H7 (cell line): ENCODE data around the gene ZNF470. TPM values are rescaled to one million over a fixed set of nuclear protein-coding genes. Genes with fewer than 3 reads are reported as not detected.

ENCODE experiments used
- DNase-seq: peaks from one replicate; pipeline ENCODE4 v3.0.0; 2012
- H3K27me3 ChIP-seq: 2 replicates; pipeline ENCODE4 v1.6.0; 2011; ENCODE audit warnings: mild to moderate bottlenecking, low read length; ENCODE audit not compliant: control insufficient read depth, insufficient read depth
- H3K36me3 ChIP-seq: replicated peaks from 2 replicates; pipeline ENCODE4 v1.5.1; 2011; ENCODE audit warnings: low read length; ENCODE audit not compliant: control insufficient read depth, insufficient read depth
- H3K4me3 ChIP-seq: 2 replicates; pipeline ENCODE4 v1.5.1; 2011; ENCODE audit warnings: low read depth, mild to moderate bottlenecking, control low read depth, low read length, moderate library complexity; ENCODE audit not compliant: insufficient read depth
- total RNA-seq: library from RNA; depleted of rRNA; stranded (reverse); fragments of >200 nt; shearing (Covaris generic); gene quantifications from 2 replicates; pipeline ENCODE4 v1.2.3, GENCODE V29; 2014

ZNF470 gene
- total RNA-seq, 1 experiment from 2014 or later = 1.4 TPM

DNA sequence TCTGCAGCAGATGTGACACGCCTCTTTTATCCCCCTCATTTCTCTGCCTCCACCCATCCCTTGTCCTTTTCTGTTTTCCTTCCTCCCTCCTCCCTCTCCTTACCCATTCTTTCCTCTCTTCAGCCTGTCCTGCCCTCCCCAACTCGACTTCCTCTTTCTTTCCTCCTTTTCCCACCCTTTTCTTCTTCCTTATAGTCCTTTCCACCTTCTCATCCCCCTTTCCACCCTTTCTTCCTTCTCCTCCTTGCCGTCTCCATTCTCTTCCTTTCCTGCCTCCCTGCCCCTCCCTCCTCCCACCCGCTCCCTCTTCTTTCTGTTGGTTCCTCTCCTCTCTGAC, 27.1 kb downstream of the ZNF470 start:
- Histone ChIP-seq H3K27me3 (no peaks in the 10 kb centered on the region), H3K4me3 (peak overlapping the region; percentile 80; the same call in 1 of the 2 replicates), H3K36me3 (no peaks in the 10 kb centered on the region)
- DNase-seq = no peak

DNA sequence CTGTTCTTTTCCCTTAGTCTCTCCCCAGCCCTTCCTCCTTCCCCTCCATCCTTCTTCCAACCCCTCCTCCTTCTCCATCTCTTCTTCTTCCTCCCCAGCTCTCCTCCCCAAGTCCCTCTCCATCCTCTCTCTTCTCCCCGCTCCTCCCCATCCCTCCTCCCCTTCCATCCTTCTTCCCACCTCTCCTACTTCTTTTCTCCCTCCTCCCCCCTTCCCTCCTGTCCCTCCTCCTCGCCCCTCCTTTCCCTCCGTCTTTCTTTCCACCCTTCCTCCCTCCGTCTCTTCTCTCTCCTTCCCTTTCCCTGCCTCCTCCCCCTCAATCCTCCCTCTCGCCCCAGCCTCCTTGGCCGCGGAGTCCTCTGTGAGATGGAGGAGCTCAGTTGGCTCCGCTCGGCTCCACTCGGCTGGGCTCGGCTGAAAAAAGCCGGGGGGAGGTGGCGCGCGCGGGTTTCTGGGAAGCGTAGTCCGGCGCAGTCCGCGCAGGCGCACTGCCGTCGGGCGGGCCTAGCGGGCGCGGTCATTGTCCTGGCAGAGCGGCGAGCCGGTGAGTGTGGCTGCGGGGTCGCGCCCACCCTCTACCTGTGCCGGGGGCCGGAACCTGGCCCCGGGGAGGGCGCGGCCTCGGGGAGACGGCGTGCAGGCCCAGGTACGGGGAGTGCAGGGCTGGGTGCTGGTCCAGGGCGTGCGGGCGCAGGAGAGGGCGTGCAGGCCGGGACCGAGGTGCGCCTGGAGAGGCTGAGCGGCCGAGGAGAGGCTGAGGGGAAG, 27.7 kb downstream of the ZNF470 start, which contains the start of gene ZNF71:
ZNF71 (plus strand) TSS at position 520 of the 765 bp plus-strand sequence. CDS start 6,257 bp downstream, outside the sequence.
- peak within 1 kb of the TSS; percentile 80 for H3K4me3 ChIP-seq
- H3K36me3 ChIP-seq = no peaks in the 10 kb centered on the region
- DNase-seq = peak; percentile 98
- no peaks in the 10 kb centered on the region for H3K27me3 ChIP-seq

DNA sequence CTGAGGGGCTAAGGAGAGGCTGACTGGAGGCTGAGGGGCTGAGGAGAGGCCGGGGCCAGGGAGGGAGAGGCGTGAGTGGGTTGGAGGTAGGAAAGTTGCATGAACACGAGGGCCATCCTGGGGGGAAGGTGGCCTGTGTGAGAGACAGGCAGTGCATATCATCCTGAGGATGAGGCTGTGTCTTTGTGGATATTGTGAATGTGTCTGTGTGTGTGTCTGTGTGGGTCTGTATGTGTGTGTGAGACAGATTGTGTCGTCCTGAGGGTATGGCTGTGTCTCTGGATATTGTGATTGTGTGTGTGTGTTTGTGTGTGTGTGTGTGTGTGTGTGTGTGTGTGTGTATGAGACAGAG, 28.3 kb downstream of the ZNF470 start:
- Histone ChIP-seq H3K27me3 (no peaks in the 10 kb centered on the region), H3K4me3 (peak overlapping the region; percentile 80), H3K36me3 (no peaks in the 10 kb centered on the region)
- DNase-seq = no peak

DNA sequence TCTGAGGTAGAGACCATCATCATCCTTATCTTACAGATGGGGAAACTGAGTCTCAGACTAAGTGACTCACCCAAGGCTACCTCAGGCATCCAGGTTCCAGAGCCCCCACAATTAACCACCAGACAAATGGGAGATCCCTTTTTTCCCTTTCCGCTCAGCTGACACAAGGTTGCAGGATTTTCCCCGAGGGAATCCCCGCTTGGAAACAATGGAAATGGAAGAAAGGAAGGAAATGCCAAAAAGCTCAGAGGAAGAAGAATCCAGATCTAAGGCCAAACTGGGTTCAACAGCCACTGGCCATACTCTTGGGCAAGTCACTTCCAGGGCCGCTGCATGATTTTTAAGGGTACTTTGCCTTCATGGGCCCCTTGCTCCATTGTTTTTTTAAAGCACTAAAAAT, 29.4 kb downstream of the ZNF470 start:
- no peak for DNase-seq
- Histone ChIP-seq H3K4me3 (no peak overlapping the region), H3K27me3 (no peaks in the 10 kb centered on the region), H3K36me3 (peaks cover 5% of the 10 kb centered on the region)

DNA sequence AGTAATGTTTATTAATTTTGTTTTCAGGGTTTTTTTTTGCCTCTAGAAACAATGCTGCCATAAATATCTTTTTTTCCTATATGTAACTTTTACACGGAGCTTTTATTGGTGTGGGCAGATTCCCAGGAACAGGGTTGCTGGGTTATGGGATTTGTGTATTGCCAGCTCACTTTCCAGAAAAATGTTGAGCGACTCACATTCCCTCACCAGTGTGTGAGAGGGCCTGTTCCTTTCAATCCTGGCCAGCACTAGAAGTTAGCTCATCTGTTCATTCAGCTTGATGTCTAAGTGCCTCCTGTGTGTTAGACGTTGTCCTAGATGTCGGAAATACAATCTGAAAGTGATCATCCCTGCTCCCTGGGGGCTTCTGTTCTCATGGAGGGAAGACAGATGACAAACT, 30.4 kb downstream of the ZNF470 start:
- H3K27me3 ChIP-seq = no peaks in the 10 kb centered on the region
- H3K36me3 ChIP-seq = peaks cover 6% of the 10 kb centered on the region
- no peak overlapping the region for H3K4me3 ChIP-seq
- no peak for DNase-seq

DNA sequence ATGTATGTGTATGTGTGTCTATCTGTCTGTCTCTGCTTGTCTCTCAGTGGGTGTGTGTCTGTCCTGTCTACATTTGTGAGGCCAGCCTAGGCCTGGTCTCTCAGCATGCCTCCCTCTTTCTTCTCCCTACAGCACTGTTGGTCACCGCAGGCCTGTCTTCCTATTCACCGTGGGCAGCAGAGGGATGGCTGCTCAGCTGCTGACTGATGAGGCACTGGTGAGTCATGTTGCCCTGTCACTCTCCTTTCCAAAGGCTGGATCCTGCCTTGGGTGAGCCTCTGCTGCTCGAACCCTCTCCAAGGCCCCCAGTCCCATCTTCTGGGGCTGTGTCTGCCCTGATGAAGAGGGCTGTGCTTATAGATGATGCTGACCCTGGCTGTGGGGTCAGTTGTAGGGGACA, 34.1 kb downstream of the ZNF470 start:
- no peak for DNase-seq
- no peaks in the 10 kb centered on the region for H3K27me3 ChIP-seq
- peaks cover 6% of the 10 kb centered on the region for H3K36me3 ChIP-seq
- no peak overlapping the region for H3K4me3 ChIP-seq

DNA sequence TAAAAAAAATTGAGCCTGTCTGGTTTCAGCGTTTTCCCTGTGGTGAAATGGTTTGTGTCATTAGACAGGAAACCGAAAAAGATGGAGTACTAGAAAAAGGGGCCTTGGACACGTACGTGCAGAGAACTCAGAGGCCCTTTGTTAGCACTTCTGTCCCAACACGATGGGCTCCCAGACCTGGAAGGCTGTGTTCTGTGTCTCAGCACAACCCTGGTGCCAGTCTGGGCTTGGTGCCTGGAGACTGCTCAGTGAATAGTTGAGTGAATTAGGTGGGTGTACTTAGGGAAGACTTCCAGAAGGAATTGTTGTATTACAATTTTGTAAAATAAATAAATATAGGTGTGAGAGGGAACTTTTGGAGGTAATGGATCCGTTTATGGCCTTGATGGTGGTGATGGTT, 36.6 kb downstream of the ZNF470 start:
- Histone ChIP-seq H3K36me3 (peaks cover 6% of the 10 kb centered on the region), H3K27me3 (no peaks in the 10 kb centered on the region), H3K4me3 (no peak overlapping the region)
- no peak for DNase-seq

DNA sequence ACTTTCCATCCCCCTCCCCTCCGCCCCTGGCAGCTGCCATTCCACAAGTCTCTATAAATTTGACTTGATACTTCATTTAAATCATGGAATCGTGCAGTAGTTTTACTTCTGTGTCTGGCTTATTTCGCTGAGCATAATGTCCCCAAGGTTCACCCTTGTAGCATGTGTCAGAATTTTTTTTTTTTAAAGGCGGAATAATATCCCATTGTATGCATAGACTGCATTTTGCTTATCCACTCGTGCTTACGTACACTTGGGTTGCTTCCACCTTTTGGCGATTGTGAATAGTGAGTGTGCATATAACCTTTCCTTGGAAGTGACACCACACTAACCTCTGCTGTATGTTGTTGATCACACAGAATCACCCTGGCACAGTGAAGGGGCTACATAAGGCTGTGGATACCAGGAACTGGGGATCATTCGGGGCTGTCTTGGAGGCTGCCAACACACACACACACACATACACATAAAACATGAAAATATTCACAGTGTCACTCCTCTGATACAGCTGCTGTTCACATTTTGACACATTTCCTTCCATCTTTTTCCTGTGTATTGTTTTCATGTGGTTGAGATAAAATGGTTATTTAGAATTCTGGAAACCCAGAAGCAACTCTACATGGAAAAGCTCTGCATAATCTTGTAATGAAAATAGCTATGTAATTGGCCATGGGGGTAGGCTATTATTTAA, 41.2 kb downstream of the ZNF470 start:
- no peaks in the 10 kb centered on the region for H3K27me3 ChIP-seq
- H3K36me3 ChIP-seq = no peaks in the 10 kb centered on the region
- no peak for DNase-seq
- H3K4me3 ChIP-seq = no peak overlapping the region

DNA sequence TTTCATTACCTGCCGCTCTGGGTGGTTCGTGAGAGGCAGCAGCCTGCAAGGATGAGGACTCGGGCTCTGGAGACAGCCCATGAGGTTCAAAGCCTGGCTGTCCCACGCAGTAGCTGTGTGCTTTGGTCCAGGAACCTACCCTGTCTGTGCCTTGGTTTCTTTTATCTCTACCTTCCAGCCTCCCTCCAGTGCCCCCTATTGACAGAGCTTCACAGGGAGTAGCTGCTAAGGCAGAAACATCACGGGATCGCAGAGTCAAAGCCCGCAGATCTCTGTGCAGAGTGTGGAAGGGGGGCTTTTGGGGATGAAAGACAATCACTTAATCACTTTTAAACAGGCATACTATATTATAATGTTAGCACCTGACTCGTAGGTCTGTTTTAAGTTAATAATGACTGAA, 44.0 kb downstream of the ZNF470 start:
- H3K36me3 ChIP-seq = no peaks in the 10 kb centered on the region
- H3K27me3 ChIP-seq = no peaks in the 10 kb centered on the region
- H3K4me3 ChIP-seq = no peak overlapping the region
- no peak for DNase-seq

DNA sequence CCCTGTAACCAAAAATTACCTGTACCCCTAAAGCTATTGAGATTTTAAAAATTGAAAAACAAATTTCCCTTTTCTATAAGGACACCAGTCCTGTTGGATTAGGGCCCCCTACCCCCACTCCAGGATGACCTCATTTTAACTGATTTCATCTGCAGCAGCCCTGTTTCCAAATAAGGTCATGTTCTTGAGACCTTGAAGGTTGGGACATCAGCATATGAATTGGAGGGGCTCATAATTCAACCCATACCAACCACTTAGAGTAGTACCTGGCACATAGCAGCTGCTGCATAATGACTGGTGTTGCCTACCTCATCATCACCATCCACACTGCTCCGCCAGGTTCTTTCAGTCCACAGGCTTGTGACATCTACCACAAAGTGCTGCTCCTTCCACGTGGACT, 45.5 kb downstream of the ZNF470 start:
- no peak for DNase-seq
- no peaks in the 10 kb centered on the region for H3K27me3 ChIP-seq
- H3K4me3 ChIP-seq = no peak overlapping the region
- H3K36me3 ChIP-seq = no peaks in the 10 kb centered on the region

DNA sequence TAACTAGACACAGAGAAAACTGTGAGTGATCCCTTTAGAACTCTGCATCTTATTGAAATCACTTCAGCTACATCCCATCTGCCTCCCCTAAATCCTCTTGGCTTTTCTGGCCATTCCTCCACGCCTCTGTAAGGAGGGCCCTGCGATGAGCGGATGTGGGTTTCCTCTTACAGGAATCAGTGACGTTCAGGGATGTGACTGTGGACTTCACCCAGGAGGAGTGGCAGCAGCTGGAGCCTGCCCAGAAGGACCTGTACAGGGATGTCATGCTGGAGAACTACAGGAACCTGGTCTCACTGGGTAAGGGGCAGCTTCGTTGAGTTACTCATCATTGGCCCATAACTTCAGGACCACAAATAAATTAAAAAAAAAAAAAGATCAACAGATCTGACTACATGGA, 46.4 kb downstream of the ZNF470 start:
- Histone ChIP-seq H3K36me3 (no peaks in the 10 kb centered on the region), H3K4me3 (no peak overlapping the region), H3K27me3 (no peaks in the 10 kb centered on the region)
- no peak for DNase-seq

DNA sequence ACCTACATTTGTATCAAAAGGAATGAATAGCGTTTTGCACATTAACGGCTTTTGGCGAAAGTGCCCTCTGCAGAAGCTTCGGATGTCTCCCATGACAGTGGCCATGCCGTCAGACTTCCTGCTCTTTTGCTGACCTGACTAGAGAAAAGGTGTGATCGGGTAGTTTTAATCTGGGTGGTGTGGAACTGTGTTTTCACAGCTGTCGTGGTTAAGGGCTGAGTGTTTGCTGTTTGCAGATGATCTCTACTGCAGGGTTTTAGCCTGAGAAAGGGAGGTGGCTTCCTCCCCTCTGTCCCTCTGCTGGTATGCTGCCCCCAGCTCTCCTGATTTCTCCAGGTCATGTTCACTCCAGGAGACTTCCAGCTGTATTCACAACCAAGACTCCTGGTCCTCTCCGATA, 50.3 kb downstream of the ZNF470 start:
- no peaks in the 10 kb centered on the region; the same call in 1 of the 2 replicates for H3K36me3 ChIP-seq
- no peak for DNase-seq
- H3K27me3 ChIP-seq = no peaks in the 10 kb centered on the region
- H3K4me3 ChIP-seq = no peak overlapping the region

DNA sequence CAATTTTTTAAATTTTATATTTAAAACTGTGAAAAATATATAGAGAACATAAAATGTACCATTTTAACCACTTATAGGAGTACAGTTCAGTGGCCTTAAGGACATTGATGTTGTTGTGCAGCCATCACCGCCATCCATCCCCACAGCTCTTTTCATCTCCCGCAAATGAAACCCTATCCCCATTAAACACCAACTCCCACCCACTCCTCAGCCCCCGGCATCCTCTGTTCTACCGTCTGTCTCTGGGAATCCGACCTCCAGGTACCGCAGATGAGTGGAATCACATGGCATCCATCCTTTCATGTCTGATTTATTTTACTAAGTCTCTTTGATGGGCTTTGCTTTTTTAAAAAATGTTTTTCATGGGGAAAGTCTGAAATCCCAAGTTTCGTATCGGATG, 51.9 kb downstream of the ZNF470 start:
- DNase-seq = no peak
- no peaks in the 10 kb centered on the region for H3K27me3 ChIP-seq
- no peaks in the 10 kb centered on the region; the same call in none of the 2 replicates for H3K36me3 ChIP-seq
- no peak overlapping the region for H3K4me3 ChIP-seq

DNA sequence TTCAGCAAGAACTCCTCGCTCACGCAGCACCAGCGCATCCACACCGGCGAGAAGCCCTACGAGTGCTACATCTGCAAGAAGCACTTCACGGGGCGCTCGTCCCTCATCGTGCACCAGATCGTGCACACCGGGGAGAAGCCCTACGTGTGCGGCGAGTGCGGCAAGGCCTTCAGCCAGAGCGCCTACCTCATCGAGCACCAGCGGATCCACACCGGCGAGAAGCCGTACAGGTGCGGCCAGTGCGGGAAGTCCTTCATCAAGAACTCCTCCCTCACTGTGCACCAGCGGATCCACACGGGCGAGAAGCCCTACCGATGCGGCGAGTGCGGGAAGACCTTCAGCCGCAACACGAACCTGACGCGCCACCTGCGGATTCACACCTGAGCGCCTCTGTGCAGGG, 55.1 kb downstream of the ZNF470 start:
- Histone ChIP-seq H3K27me3 (no peaks in the 10 kb centered on the region), H3K36me3 (no peaks in the 10 kb centered on the region; the same call in none of the 2 replicates), H3K4me3 (no peak overlapping the region)
- peak; percentile 21 for DNase-seq

DNA sequence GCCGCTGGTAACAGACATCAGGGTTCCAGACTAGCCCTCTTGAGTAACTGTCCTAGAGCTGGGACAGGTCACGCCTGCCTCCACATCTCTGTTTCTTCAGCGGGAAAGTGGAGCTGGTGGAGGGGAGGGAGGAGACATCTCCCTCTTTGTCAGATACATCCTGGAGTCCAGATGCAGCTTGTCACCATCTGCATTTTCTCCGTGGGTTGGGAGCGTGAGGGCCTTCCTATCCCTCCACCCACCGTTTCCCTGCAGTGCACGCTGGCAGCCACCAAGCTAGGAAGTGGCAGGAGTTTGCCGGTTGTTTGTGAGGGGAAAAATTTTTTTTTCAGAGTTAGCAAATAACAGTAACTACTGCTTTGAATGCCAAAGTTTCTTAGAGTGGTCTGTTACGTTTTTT, 55.7 kb downstream of the ZNF470 start:
- Histone ChIP-seq H3K27me3 (no peaks in the 10 kb centered on the region), H3K36me3 (no peaks in the 10 kb centered on the region; the same call in none of the 2 replicates), H3K4me3 (no peak overlapping the region)
- no peak for DNase-seq
